Osteocyte (in vitro differentiated cells): ENCODE data around the gene KRTAP4-4. TPM values are rescaled to one million over a fixed set of nuclear protein-coding genes. Genes with fewer than 3 reads are reported as not detected.
"Not testable (repeated sequence)": the region's sequence is repeated elsewhere in the genome, so short reads cannot be mapped to it uniquely, and the experiment has no call there.

Experiments
- DNase-seq: peaks from one replicate; pipeline ENCODE4 v3.0.0; 2021; ENCODE audit warnings: mixed read lengths; ENCODE audit not compliant: unreplicated experiment; ENCODE audit errors: extremely low spot score
- H3K27ac Mint-ChIP-seq: one replicate; pipeline ENCODE4 v1.8.0; 2021; ENCODE audit warnings: mild to moderate bottlenecking, mixed read lengths; ENCODE audit not compliant: unreplicated experiment
- H3K27me3 Mint-ChIP-seq: one replicate; pipeline ENCODE4 v1.8.0; 2021; ENCODE audit warnings: mixed read lengths; ENCODE audit not compliant: unreplicated experiment
- H3K36me3 Mint-ChIP-seq: one replicate; pipeline ENCODE4 v1.8.0; 2021; ENCODE audit warnings: mixed read lengths; ENCODE audit not compliant: unreplicated experiment
- H3K4me1 Mint-ChIP-seq: one replicate; pipeline ENCODE4 v1.8.0; 2021; ENCODE audit warnings: mixed read lengths; ENCODE audit not compliant: unreplicated experiment
- H3K4me3 Mint-ChIP-seq: one replicate; pipeline ENCODE4 v1.8.0; 2021; ENCODE audit warnings: mild to moderate bottlenecking, moderate library complexity, mixed read lengths; ENCODE audit not compliant: unreplicated experiment
- H3K9me3 Mint-ChIP-seq: one replicate; pipeline ENCODE4 v1.8.0; 2021; ENCODE audit warnings: mixed read lengths; ENCODE audit not compliant: unreplicated experiment
- CTCF ChIP-seq: fragments of 200-600 bp; sonication (generic); IDR thresholded peaks from 2 replicates; pipeline ENCODE4 v1.5.0; 2021; ENCODE audit warnings: antibody characterized with exemption, mild to moderate bottlenecking, moderate library complexity
- long read RNA-seq: library from polyadenylated mRNA; unstranded; transcript quantifications from one replicate; pipeline ENCODE4 v2.0.0, GENCODE V29; 2021
- total RNA-seq: library from RNA; stranded (reverse); gene quantifications from 2 replicates; pipeline ENCODE4 v1.2.1, GENCODE V29; 2021

KRTAP4-4 gene
- not detected in 2 replicates for total RNA-seq
- long read RNA-seq, result 0 reads

- Mint-ChIP-seq H3K27ac (no peak within 1 kb of the TSS), H3K36me3 (no peaks in the 10 kb centered on the region)
Measured at GRCh38 chr17:41160648-41161047, at the start of gene KRTAP4-4. Gene KRTAP4-4 (minus strand): TSS chr17:41160748. CDS start chr17:41160691, 57 bp downstream.

GRCh38 chr17:41199421-41200078 is 39.0 kb upstream of the KRTAP4-4 start:
- H3K27ac Mint-ChIP-seq, result no peak overlapping the region
- no peak for TF ChIP-seq CTCF
- peaks cover 6% of the 10 kb centered on the region for H3K9me3 Mint-ChIP-seq
- peaks cover 4% of the 10 kb centered on the region for H3K36me3 Mint-ChIP-seq
- no peak overlapping the region for H3K4me3 Mint-ChIP-seq
- no peak for DNase-seq
- H3K4me1 Mint-ChIP-seq, result peaks cover 7% of the 10 kb centered on the region
- H3K27me3 Mint-ChIP-seq, result no peaks in the 10 kb centered on the region

More at GRCh38 chr17:41160648-41161047, at the start of gene KRTAP4-4:
- Mint-ChIP-seq H3K4me3 (no peak within 1 kb of the TSS), H3K9me3 (no peaks in the 10 kb centered on the region), H3K4me1 (no peaks in the 10 kb centered on the region), H3K27me3 (no peaks in the 10 kb centered on the region)
- TF ChIP-seq CTCF, result no peak
- no peak for DNase-seq

GRCh38 chr17:41196068-41196467 is 35.5 kb upstream of the KRTAP4-4 start:
- peaks cover 6% of the 10 kb centered on the region for H3K9me3 Mint-ChIP-seq
- TF ChIP-seq CTCF, result no peak
- DNase-seq, result no peak
- no peaks in the 10 kb centered on the region for H3K27me3 Mint-ChIP-seq
- H3K4me1 Mint-ChIP-seq, result peaks cover 7% of the 10 kb centered on the region
- H3K4me3 Mint-ChIP-seq, result no peak overlapping the region
- H3K36me3 Mint-ChIP-seq, result peaks cover 4% of the 10 kb centered on the region
- no peak overlapping the region for H3K27ac Mint-ChIP-seq

GRCh38 chr17:41190328-41190727 is 29.8 kb upstream of the KRTAP4-4 start:
- Mint-ChIP-seq H3K36me3 (no peaks in the 10 kb centered on the region), H3K4me1 (peaks cover under 1% of the 10 kb centered on the region), H3K4me3 (no peak overlapping the region), H3K27ac (no peak overlapping the region), H3K27me3 (peaks cover 3% of the 10 kb centered on the region), H3K9me3 (no peaks in the 10 kb centered on the region)
- no peak for DNase-seq
- TF ChIP-seq CTCF, result no peak

GRCh38 chr17:41189837-41190318 is 29.3 kb upstream of the KRTAP4-4 start, which contains the start of gene KRTAP9-1:
Gene KRTAP9-1 (plus strand): TSS chr17:41189887. CDS start chr17:41189887, 0 bp downstream.
- not testable (repeated sequence) for H3K27me3 Mint-ChIP-seq, H3K4me1 Mint-ChIP-seq, H3K36me3 Mint-ChIP-seq, DNase-seq, H3K9me3 Mint-ChIP-seq, H3K4me3 Mint-ChIP-seq, H3K27ac Mint-ChIP-seq
